Neural cell (in vitro differentiated cells): ENCODE data around the gene PRKAG2. TPM values are rescaled to one million over a fixed set of nuclear protein-coding genes. Genes with fewer than 3 reads are reported as not detected.

Experiments used
- H2AFZ ChIP-seq: fragments of 200-600, 300-800 bp; sonication (generic), shearing (Covaris generic); 2 replicates; pipeline ENCODE4 v1.6.0; 2014; ENCODE audit warnings: low read depth, mild to moderate bottlenecking, antibody characterized with exemption, low read length, moderate library complexity
- H3F3A ChIP-seq: fragments of 200-600 bp; shearing (Covaris generic); 2 replicates; pipeline ENCODE4 v1.6.1; 2016; ENCODE audit warnings: mild to moderate bottlenecking, moderate library complexity, mixed read lengths, antibody characterized with exemption, low read length; ENCODE audit not compliant: insufficient read depth, poor library complexity, severe bottlenecking
- H3K27ac ChIP-seq: fragments of 200-600, 300-800 bp; sonication (generic), shearing (Covaris generic); 2 replicates; pipeline ENCODE4 v1.5.1; 2014; ENCODE audit warnings: mild to moderate bottlenecking, low read length, moderate library complexity
- H3K27me3 ChIP-seq: fragments of 300-800, 200-600 bp; sonication (generic), shearing (Covaris generic); 2 replicates; pipeline ENCODE4 v1.6.0; 2014; ENCODE audit warnings: mild to moderate bottlenecking, low read depth, low read length, moderate library complexity; ENCODE audit not compliant: insufficient read depth
- H3K36me3 ChIP-seq: fragments of 300-800, 200-600 bp; sonication (generic), shearing (Covaris generic); 2 replicates; pipeline ENCODE4 v1.5.1; 2014; ENCODE audit warnings: mild to moderate bottlenecking, antibody characterized with exemption, low read length, moderate library complexity; ENCODE audit not compliant: insufficient read depth
- H3K4me2 ChIP-seq: fragments of 300-800, 200-600 bp; sonication (generic), shearing (Covaris generic); 2 replicates; pipeline ENCODE4 v1.6.0; 2014; ENCODE audit warnings: mild to moderate bottlenecking, low read length
- H3K4me3 ChIP-seq: fragments of 300-800, 200-600 bp; sonication (generic), shearing (Covaris generic); 2 replicates; pipeline ENCODE4 v1.5.1; 2014; ENCODE audit warnings: mild to moderate bottlenecking, low read length, moderate library complexity
- H3K79me2 ChIP-seq: fragments of 200-600 bp; shearing (Covaris generic); replicated peaks from 2 replicates; pipeline ENCODE4 v1.6.0; 2014; ENCODE audit warnings: mild to moderate bottlenecking, low read length, moderate library complexity; ENCODE audit not compliant: insufficient read depth
- H3K9ac ChIP-seq: fragments of 300-800, 200-600 bp; sonication (generic), shearing (Covaris generic); 2 replicates; pipeline ENCODE4 v1.6.1; 2016; ENCODE audit warnings: mild to moderate bottlenecking, low read length, mixed read lengths
- H3K9me2 ChIP-seq: fragments of 200-600 bp; shearing (Covaris generic); 2 replicates; pipeline ENCODE4 v1.6.1; 2016; ENCODE audit warnings: mild to moderate bottlenecking, low read length, mixed read lengths; ENCODE audit not compliant: insufficient read depth
- H3K9me3 ChIP-seq: fragments of 200-600, 300-800 bp; sonication (generic), shearing (Covaris generic); 2 replicates; pipeline ENCODE4 v1.6.1; 2016; ENCODE audit warnings: mild to moderate bottlenecking, mixed run types, low read length, moderate library complexity, mixed read lengths
- H4K20me1 ChIP-seq: fragments of 200-600 bp; shearing (Covaris generic); 2 replicates; pipeline ENCODE4 v1.6.1; 2016; ENCODE audit warnings: mild to moderate bottlenecking, mixed run types; ENCODE audit not compliant: insufficient read depth
- EP300 ChIP-seq: fragments of 450-650 bp; conservative IDR thresholded peaks from 2 replicates; pipeline ENCODE4 v1.6.1; 2014; ENCODE audit warnings: antibody characterized with exemption, mild to moderate bottlenecking, moderate library complexity; ENCODE audit not compliant: poor library complexity, severe bottlenecking
- EZH2 ChIP-seq: fragments of 200-600, 300-800 bp; shearing (Covaris generic), sonication (generic); IDR thresholded peaks from 2 replicates; pipeline ENCODE4 v1.6.1; 2014; ENCODE audit warnings: antibody characterized with exemption, low read length, borderline replicate concordance, mild to moderate bottlenecking; ENCODE audit not compliant: insufficient read depth, poor library complexity, severe bottlenecking
- MXI1 ChIP-seq: fragments of 450-650 bp; conservative IDR thresholded peaks from 2 replicates; pipeline ENCODE4 v1.6.1; 2014; ENCODE audit warnings: antibody characterized with exemption, mild to moderate bottlenecking; ENCODE audit not compliant: poor library complexity, severe bottlenecking
- POLR2AphosphoS5 ChIP-seq: IDR thresholded peaks from 2 replicates; pipeline ENCODE4 v1.6.1; 2012
- RAD21 ChIP-seq: fragments of 450-650 bp; conservative IDR thresholded peaks from 2 replicates; pipeline ENCODE4 v1.6.1; 2014; ENCODE audit warnings: antibody characterized with exemption, mild to moderate bottlenecking, moderate library complexity
- SMC3 ChIP-seq: fragments of 450-650 bp; conservative IDR thresholded peaks from 2 replicates; pipeline ENCODE4 v1.6.1; 2014; ENCODE audit warnings: antibody characterized with exemption, mild to moderate bottlenecking, moderate library complexity; ENCODE audit not compliant: poor library complexity
- TAF1 ChIP-seq: IDR thresholded peaks from 2 replicates; pipeline ENCODE4 v1.6.1; 2012; ENCODE audit warnings: low read depth
- polyA plus RNA-seq: library from polyadenylated mRNA; depleted of rRNA; stranded (reverse); fragments of >200 nt; gene quantifications from 2 replicates; pipeline ENCODE4 v1.2.3, GENCODE V29; 2014
- TF ChIP-seq, protein P1 (sequence below): IDR thresholded peaks from 2 replicates; pipeline ENCODE4 v1.6.1; 2012; ENCODE audit warnings: borderline replicate concordance
- TF ChIP-seq, protein P2 (sequence below): fragments of 450-650 bp; IDR thresholded peaks from 2 replicates; pipeline ENCODE4 v1.5.1; 2014; ENCODE audit warnings: antibody characterized with exemption, mild to moderate bottlenecking, moderate library complexity; ENCODE audit not compliant: poor library complexity, severe bottlenecking

The PRKAG2 gene
- polyA plus RNA-seq, 1 donor from 2014 or later = 22.9 TPM

DNA sequence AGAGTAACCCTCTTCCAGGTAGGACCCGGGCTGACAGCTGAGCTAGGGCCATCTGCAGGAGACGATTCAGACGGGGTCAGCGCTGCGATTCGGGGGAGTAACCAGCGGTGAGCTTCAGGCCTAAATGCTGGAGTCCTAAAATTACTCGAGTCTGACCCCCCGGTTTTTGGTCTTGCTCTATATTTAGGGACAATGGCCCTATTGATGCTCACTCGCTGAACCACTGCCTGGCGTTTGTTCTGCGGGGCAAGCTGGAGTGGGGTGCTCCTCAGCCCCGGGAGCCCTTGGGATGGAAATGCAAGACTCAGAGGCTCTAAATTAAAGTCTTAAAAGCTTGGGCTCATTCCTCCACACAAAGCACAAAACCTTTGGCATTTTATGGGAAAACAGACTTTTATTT is 120.0 kb downstream of the PRKAG2 start:
- Histone ChIP-seq H3F3A (no peaks in the 10 kb centered on the region), H3K4me2 (no peak overlapping the region), H4K20me1 (no peaks in the 10 kb centered on the region), H3K79me2 (no peaks in the 10 kb centered on the region), H3K36me3 (no peaks in the 10 kb centered on the region), H3K27me3 (no peaks in the 10 kb centered on the region), H3K9ac (no peak overlapping the region), H3K27ac (no peak overlapping the region), H3K9me2 (no peaks in the 10 kb centered on the region), H3K4me3 (no peak overlapping the region), H2AFZ (no peak overlapping the region), H3K9me3 (no peaks in the 10 kb centered on the region)
- TF ChIP-seq EZH2 = no peak
- TF ChIP-seq POLR2AphosphoS5 = no peak
- TF ChIP-seq MXI1 = no peak

DNA sequence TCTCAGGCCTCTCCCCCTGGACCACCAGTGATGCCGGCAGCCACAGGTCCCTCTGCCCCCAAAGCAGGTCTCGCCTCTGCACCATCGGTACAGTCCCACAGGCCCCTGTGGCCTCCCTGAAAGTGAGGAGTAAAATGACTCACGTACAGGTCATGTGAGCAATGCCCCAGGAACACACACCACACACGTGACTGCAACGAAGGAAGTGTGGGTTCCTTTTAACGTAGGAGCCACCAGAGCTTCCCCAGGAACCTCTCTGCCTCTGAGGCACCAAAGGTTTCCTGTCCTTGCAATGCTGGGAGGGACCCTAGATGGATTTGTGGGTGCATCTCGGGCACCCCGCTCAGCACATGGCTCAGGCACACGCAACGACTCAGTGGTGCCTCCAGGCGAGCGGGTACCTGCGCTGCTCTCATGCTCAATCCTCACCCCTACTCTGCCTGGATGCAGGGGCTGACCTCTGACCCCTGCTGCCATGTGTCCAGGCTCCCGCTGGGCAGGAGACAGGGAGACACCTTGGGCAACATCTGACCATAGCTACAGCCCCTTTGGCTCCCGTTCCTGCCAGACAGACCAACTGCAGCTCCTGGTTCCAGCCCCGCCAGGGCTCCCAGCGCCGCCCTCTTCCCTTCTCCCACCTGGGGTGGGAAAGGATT is 120.7 kb downstream of the PRKAG2 start:
- TF ChIP-seq EP300 = no peak
- TF ChIP-seq, protein P1, sequence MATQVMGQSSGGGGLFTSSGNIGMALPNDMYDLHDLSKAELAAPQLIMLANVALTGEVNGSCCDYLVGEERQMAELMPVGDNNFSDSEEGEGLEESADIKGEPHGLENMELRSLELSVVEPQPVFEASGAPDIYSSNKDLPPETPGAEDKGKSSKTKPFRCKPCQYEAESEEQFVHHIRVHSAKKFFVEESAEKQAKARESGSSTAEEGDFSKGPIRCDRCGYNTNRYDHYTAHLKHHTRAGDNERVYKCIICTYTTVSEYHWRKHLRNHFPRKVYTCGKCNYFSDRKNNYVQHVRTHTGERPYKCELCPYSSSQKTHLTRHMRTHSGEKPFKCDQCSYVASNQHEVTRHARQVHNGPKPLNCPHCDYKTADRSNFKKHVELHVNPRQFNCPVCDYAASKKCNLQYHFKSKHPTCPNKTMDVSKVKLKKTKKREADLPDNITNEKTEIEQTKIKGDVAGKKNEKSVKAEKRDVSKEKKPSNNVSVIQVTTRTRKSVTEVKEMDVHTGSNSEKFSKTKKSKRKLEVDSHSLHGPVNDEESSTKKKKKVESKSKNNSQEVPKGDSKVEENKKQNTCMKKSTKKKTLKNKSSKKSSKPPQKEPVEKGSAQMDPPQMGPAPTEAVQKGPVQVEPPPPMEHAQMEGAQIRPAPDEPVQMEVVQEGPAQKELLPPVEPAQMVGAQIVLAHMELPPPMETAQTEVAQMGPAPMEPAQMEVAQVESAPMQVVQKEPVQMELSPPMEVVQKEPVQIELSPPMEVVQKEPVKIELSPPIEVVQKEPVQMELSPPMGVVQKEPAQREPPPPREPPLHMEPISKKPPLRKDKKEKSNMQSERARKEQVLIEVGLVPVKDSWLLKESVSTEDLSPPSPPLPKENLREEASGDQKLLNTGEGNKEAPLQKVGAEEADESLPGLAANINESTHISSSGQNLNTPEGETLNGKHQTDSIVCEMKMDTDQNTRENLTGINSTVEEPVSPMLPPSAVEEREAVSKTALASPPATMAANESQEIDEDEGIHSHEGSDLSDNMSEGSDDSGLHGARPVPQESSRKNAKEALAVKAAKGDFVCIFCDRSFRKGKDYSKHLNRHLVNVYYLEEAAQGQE = no peak
- no peak for TF ChIP-seq TAF1
- no peak for TF ChIP-seq EZH2
- TF ChIP-seq RAD21 = no peak
- TF ChIP-seq MXI1 = no peak

DNA sequence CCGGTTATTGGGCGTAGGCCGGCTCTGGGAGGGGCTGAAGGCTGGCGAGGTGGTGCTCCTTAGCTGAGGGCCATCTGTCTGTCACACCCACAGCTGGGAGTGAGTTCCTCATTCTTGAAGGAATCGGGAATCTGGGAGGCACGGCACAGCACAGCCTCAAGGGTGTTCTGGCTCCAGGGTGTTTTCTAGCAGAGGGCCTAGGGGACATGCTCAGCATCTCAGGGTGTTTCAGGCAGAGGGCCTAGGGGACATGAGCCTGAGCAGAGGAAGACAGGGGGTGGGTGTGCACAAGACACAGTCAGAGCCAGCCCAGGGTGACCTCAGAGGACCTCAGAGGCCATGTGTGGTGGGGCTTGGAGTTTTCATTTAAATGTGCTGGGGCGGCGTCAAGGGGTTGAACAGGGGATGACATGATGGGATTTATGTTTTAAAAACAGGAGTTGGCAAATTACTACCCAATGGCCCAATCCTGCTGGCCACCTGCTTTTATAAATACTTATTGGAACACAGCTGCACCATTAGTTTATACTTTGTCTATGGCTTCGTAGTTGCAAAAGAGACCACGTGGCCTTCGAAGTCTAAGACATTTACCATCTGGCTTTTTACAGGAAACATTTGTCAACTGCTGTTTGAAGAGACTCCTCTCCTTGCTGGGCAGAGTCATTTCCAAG is 121.6 kb downstream of the PRKAG2 start:
- no peaks in the 10 kb centered on the region for H3K27me3 ChIP-seq
- no peaks in the 10 kb centered on the region for H4K20me1 ChIP-seq
- H3K9ac ChIP-seq = no peak overlapping the region
- H3K9me2 ChIP-seq = no peaks in the 10 kb centered on the region
- no peak overlapping the region for H3K4me3 ChIP-seq
- H3K4me2 ChIP-seq = no peak overlapping the region
- TF ChIP-seq RAD21 (no peak), EP300 (no peak), EZH2 (no peak), POLR2AphosphoS5 (no peak), MXI1 (no peak), TAF1 (no peak), SMC3 (no peak)
- TF ChIP-seq, protein P2, sequence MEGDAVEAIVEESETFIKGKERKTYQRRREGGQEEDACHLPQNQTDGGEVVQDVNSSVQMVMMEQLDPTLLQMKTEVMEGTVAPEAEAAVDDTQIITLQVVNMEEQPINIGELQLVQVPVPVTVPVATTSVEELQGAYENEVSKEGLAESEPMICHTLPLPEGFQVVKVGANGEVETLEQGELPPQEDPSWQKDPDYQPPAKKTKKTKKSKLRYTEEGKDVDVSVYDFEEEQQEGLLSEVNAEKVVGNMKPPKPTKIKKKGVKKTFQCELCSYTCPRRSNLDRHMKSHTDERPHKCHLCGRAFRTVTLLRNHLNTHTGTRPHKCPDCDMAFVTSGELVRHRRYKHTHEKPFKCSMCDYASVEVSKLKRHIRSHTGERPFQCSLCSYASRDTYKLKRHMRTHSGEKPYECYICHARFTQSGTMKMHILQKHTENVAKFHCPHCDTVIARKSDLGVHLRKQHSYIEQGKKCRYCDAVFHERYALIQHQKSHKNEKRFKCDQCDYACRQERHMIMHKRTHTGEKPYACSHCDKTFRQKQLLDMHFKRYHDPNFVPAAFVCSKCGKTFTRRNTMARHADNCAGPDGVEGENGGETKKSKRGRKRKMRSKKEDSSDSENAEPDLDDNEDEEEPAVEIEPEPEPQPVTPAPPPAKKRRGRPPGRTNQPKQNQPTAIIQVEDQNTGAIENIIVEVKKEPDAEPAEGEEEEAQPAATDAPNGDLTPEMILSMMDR = no peak
- TF ChIP-seq, protein P1 = no peak
- H2AFZ ChIP-seq = no peak overlapping the region
- no peaks in the 10 kb centered on the region for H3K9me3 ChIP-seq
- H3K79me2 ChIP-seq = no peaks in the 10 kb centered on the region
- H3K27ac ChIP-seq = no peak overlapping the region
- no peaks in the 10 kb centered on the region for H3F3A ChIP-seq
- no peaks in the 10 kb centered on the region for H3K36me3 ChIP-seq

More for the DNA sequence above, 120.7 kb downstream of the PRKAG2 start:
- Histone ChIP-seq H4K20me1 (no peaks in the 10 kb centered on the region), H3K9ac (no peak overlapping the region), H3K27me3 (no peaks in the 10 kb centered on the region), H3K9me3 (no peaks in the 10 kb centered on the region), H3K27ac (no peak overlapping the region), H2AFZ (no peak overlapping the region), H3F3A (no peaks in the 10 kb centered on the region), H3K36me3 (no peaks in the 10 kb centered on the region), H3K4me2 (no peak overlapping the region), H3K4me3 (no peak overlapping the region), H3K9me2 (no peaks in the 10 kb centered on the region), H3K79me2 (no peaks in the 10 kb centered on the region)
